DND-41 (cell line): ENCODE data around the gene CDYL.

Source experiments
- ATAC-seq: fragments of 200-7000 bp; cut with Tn5 transposase; 3 replicates; pipeline ENCODE4 v1.9.1; 2021; ENCODE audit warnings: low read depth; ENCODE audit not compliant: insufficient read depth
- DNase-seq: peaks from one replicate; pipeline ENCODE4 v3.0.0-alpha.2; 2020
- H2AFZ ChIP-seq: 2 replicates; pipeline ENCODE4 v1.6.0; 2012; ENCODE audit warnings: low read depth, low read length
- H3K27ac ChIP-seq: 2 replicates; pipeline ENCODE4 v1.5.1; 2012; ENCODE audit warnings: low read length, inconsistent platforms
- H3K27me3 ChIP-seq: fragments of 200-600 bp; sonication (generic); 2 replicates; pipeline ENCODE4 v1.6.0; 2012; ENCODE audit warnings: low read length, mild to moderate bottlenecking, inconsistent platforms; ENCODE audit not compliant: insufficient read depth, poor library complexity
- H3K36me3 ChIP-seq: 2 replicates; pipeline ENCODE4 v1.5.1; 2012; ENCODE audit warnings: low read length, inconsistent platforms; ENCODE audit not compliant: insufficient read depth
- H3K4me1 ChIP-seq: 2 replicates; pipeline ENCODE4 v1.5.1; 2012; ENCODE audit warnings: mild to moderate bottlenecking, low read length; ENCODE audit not compliant: insufficient read depth
- H3K4me2 ChIP-seq: 2 replicates; pipeline ENCODE4 v1.6.0; 2012; ENCODE audit warnings: mild to moderate bottlenecking, moderate library complexity, low read length, inconsistent platforms; ENCODE audit not compliant: insufficient read depth
- H3K4me3 ChIP-seq, 2 experiments: fragments of 200-600 bp in 1 of 2; shearing (Covaris generic) in 1 of 2; 2 replicates each; pipeline ENCODE4 v1.5.1; 2012 to 2016; ENCODE audit warnings: inconsistent platforms in 2 of 2, low read length in 2 of 2, mild to moderate bottlenecking in 2 of 2, low read depth in 1 of 2, moderate library complexity in 1 of 2
- H3K79me2 ChIP-seq: 2 replicates; pipeline ENCODE4 v1.6.0; 2012; ENCODE audit warnings: low read length, inconsistent platforms; ENCODE audit not compliant: insufficient read depth
- H3K9ac ChIP-seq: 2 replicates; pipeline ENCODE4 v1.6.0; 2012; ENCODE audit warnings: low read depth, mild to moderate bottlenecking, inconsistent platforms, low read length, moderate library complexity
- H3K9me3 ChIP-seq: 2 replicates; pipeline ENCODE4 v1.5.1; 2012; ENCODE audit warnings: low read length, moderate library complexity, mild to moderate bottlenecking, inconsistent platforms; ENCODE audit not compliant: insufficient read depth, severe bottlenecking
- H4K20me1 ChIP-seq: 2 replicates; pipeline ENCODE4 v1.6.0; 2012; ENCODE audit warnings: low read length; ENCODE audit not compliant: insufficient read depth
- CTCF ChIP-seq: IDR thresholded peaks from 2 replicates; pipeline ENCODE4 v1.5.1; 2012; ENCODE audit warnings: borderline replicate concordance, low read length, moderate library complexity, mild to moderate bottlenecking; ENCODE audit not compliant: poor library complexity, severe bottlenecking; ENCODE audit errors: extremely low read depth
- EZH2 ChIP-seq: IDR thresholded peaks from 3 replicates; pipeline ENCODE4 v1.6.1; 2012; ENCODE audit warnings: borderline replicate concordance, low read depth, mild to moderate bottlenecking, moderate library complexity, low read length, inconsistent platforms; ENCODE audit not compliant: severe bottlenecking

Gene CDYL

GRCh38 chr6:4974962-4975361 lies 198.8 kb downstream of the CDYL start:
- H3K4me1 ChIP-seq: no peaks in the 10 kb centered on the region
- H3K9me3 ChIP-seq: peaks cover 6% of the 10 kb centered on the region
- no peaks in the 10 kb centered on the region for H3K36me3 ChIP-seq
- TF ChIP-seq CTCF (no peak), EZH2 (no peak)
- ATAC-seq (no peak), DNase-seq (no peak)
- no peaks in the 10 kb centered on the region for H4K20me1 ChIP-seq
- H3K27me3 ChIP-seq: peaks cover 15% of the 10 kb centered on the region
- H3K4me2 ChIP-seq: no peak overlapping the region
- no peaks in the 10 kb centered on the region for H3K79me2 ChIP-seq
- H3K27ac ChIP-seq: no peak overlapping the region
- no peak overlapping the region for H3K4me3 ChIP-seq
- no peak overlapping the region for H2AFZ ChIP-seq
- no peak overlapping the region for H3K9ac ChIP-seq

GRCh38 chr6:4975506-4975905 lies 199.3 kb downstream of the CDYL start:
- Histone ChIP-seq H3K36me3 (no peaks in the 10 kb centered on the region), H3K4me1 (no peaks in the 10 kb centered on the region), H3K27me3 (peaks cover 15% of the 10 kb centered on the region), H3K79me2 (no peaks in the 10 kb centered on the region), H2AFZ (no peak overlapping the region), H3K9me3 (peaks cover 6% of the 10 kb centered on the region), H3K27ac (no peak overlapping the region), H3K4me3 (no peak overlapping the region), H3K9ac (no peak overlapping the region), H4K20me1 (no peaks in the 10 kb centered on the region), H3K4me2 (no peak overlapping the region)
- TF ChIP-seq EZH2 (no peak), CTCF (no peak)
- DNase-seq (no peak), ATAC-seq (no peak)

- H4K20me1 ChIP-seq: no peaks in the 10 kb centered on the region
- H3K4me1 ChIP-seq: no peaks in the 10 kb centered on the region
- no peak overlapping the region for H3K4me2 ChIP-seq
- no peak overlapping the region for H2AFZ ChIP-seq
- peaks cover 6% of the 10 kb centered on the region for H3K9me3 ChIP-seq
- H3K9ac ChIP-seq: no peak overlapping the region
- H3K27me3 ChIP-seq: peaks cover 2% of the 10 kb centered on the region
- H3K4me3 ChIP-seq: no peak overlapping the region
- DNase-seq (no peak), ATAC-seq (no peak)
- no peaks in the 10 kb centered on the region for H3K36me3 ChIP-seq
- no peak overlapping the region for H3K27ac ChIP-seq
- TF ChIP-seq EZH2: no peak
- no peak for TF ChIP-seq CTCF
- no peaks in the 10 kb centered on the region for H3K79me2 ChIP-seq
Measured at GRCh38 chr6:4977468-4977867, 201.3 kb downstream of the CDYL start.

GRCh38 chr6:4979426-4979825 lies 203.2 kb downstream of the CDYL start:
- H3K27ac ChIP-seq: no peak overlapping the region
- H3K9me3 ChIP-seq: peaks cover 6% of the 10 kb centered on the region
- TF ChIP-seq EZH2 (no peak), CTCF (no peak)
- H3K36me3 ChIP-seq: no peaks in the 10 kb centered on the region
- no peak overlapping the region for H2AFZ ChIP-seq
- no peaks in the 10 kb centered on the region for H3K4me1 ChIP-seq
- H3K4me2 ChIP-seq: no peak overlapping the region
- no peaks in the 10 kb centered on the region for H4K20me1 ChIP-seq
- no peak overlapping the region for H3K4me3 ChIP-seq
- DNase-seq: no peak
- H3K9ac ChIP-seq: no peak overlapping the region
- ATAC-seq: no peak
- no peaks in the 10 kb centered on the region for H3K79me2 ChIP-seq
- no peaks in the 10 kb centered on the region for H3K27me3 ChIP-seq
